ENCODE results near the gene HOXD4. TPM values are rescaled to one million over a fixed set of nuclear protein-coding genes. Genes with fewer than 3 reads are reported as not detected.

The HOXD4 gene
- total and polyA plus RNA-seq, 9 donors = 6.2 to 16.5 (median 11.6) TPM

DNA sequence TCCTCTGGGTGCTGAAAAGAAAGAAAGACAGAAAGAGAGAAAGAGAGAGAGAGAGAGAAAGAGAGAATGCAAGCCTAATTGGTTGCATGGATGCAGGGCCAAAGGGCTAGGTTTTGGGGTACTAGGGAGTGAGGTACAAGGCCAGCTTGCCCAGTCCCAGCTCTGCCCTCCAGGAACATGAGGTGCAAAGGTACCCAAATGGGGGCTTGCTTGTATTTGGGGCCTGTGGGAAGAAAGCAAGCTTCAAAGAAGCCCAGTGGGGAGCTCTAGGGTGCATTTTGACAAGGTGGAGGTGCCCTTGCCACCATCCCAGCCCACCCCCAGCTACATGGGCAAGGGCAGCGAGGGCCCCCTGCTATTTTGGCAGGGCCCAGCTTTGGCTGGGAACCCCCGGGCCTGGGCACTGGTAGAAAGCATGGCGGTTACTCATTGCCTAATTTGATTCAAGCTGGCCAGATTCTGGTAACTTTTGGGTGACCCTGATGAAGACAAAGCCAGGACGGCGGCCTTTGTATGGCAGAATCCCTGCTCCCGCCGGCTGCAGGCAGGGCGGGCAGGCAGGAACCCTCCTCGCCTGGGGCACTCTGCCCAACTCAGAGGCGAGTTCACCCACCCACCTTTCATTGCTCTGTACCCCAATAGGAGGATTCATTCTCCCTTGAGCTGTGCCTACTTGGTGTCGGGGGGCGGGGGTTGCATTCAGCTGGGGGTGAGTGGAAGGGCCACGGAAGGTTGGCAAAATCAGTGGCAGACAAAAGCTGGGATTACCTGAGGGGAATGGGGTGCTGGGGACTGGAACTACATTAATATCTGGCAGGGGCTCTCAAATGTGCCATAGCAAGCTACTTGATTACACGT is 537 bp upstream of the HOXD4 start:
- TF ChIP-seq POLR2A (IDR thresholded peaks at IDR 0.05) = no peak
- TF ChIP-seq EP300 (IDR thresholded peaks at IDR 0.05) = no peak
- TF ChIP-seq, protein P1, sequence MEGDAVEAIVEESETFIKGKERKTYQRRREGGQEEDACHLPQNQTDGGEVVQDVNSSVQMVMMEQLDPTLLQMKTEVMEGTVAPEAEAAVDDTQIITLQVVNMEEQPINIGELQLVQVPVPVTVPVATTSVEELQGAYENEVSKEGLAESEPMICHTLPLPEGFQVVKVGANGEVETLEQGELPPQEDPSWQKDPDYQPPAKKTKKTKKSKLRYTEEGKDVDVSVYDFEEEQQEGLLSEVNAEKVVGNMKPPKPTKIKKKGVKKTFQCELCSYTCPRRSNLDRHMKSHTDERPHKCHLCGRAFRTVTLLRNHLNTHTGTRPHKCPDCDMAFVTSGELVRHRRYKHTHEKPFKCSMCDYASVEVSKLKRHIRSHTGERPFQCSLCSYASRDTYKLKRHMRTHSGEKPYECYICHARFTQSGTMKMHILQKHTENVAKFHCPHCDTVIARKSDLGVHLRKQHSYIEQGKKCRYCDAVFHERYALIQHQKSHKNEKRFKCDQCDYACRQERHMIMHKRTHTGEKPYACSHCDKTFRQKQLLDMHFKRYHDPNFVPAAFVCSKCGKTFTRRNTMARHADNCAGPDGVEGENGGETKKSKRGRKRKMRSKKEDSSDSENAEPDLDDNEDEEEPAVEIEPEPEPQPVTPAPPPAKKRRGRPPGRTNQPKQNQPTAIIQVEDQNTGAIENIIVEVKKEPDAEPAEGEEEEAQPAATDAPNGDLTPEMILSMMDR (IDR thresholded peaks at IDR 0.05) = no peak
- no peaks in the 10 kb centered on the region for H3K36me3 ChIP-seq
- no peaks in the 10 kb centered on the region for H3K27me3 ChIP-seq
- no peaks in the 10 kb centered on the region for H3K9me3 ChIP-seq
- intact Hi-C loops (cut with DNase I) = no loop called here
- H3K4me1 ChIP-seq (ENCODE audit: insufficient read depth) = peaks cover 5% of the 10 kb centered on the region
- no peak overlapping the region for H3K4me3 ChIP-seq
- H3K27ac ChIP-seq = no peak overlapping the region
- WGBS, 3 donors = 76 to 88% (median 81%) methylated on average over 14 of the region's 14 CpGs
- no peak for DNase-seq

GRCh38 chr2:176152350-176153181 is 1.2 kb downstream of the HOXD4 start:
- Histone ChIP-seq H3K4me3 (peak overlapping the region; percentile 36), H3K36me3 (no peaks in the 10 kb centered on the region), H3K9me3 (no peaks in the 10 kb centered on the region), H3K27ac (no peak overlapping the region), H3K27me3 (no peaks in the 10 kb centered on the region), H3K4me1 (ENCODE audit: insufficient read depth) (peaks cover 5% of the 10 kb centered on the region)
- WGBS, 3 donors = 72 to 80% (median 76%) methylated on average over 48 of the region's 48 CpGs
- intact Hi-C loops (cut with DNase I) = no loop called here
- no peak for DNase-seq
- TF ChIP-seq, protein P1 (IDR thresholded peaks at IDR 0.05) = no peak
- TF ChIP-seq EP300 (IDR thresholded peaks at IDR 0.05) (no peak), POLR2A (IDR thresholded peaks at IDR 0.05) (no peak)

- no peak overlapping the region for H3K4me3 ChIP-seq
- no peak for DNase-seq
- TF ChIP-seq, protein P1 (IDR thresholded peaks at IDR 0.05) = no peak
- TF ChIP-seq POLR2A (IDR thresholded peaks at IDR 0.05) = no peak
- TF ChIP-seq EP300 (IDR thresholded peaks at IDR 0.05) = no peak
- H3K4me1 ChIP-seq (ENCODE audit: insufficient read depth) = no peaks in the 10 kb centered on the region
- H3K27me3 ChIP-seq = no peaks in the 10 kb centered on the region
- no peaks in the 10 kb centered on the region for H3K9me3 ChIP-seq
- 78 to 87% (median 82%) methylated on average over 11 of the region's 11 CpGs for WGBS, 3 donors
- H3K36me3 ChIP-seq = no peaks in the 10 kb centered on the region
- no peak overlapping the region for H3K27ac ChIP-seq
- intact Hi-C loops (cut with DNase I) = loop anchor here in 1 of 4 donors (5.0 kb wide), 1 partner anchor 303 kb away; no protein-coding TSS in a partner anchor
Observed at GRCh38 chr2:176154576-176155252, 3.4 kb downstream of the HOXD4 start.
